ENCODE measurements around the gene PRR33.

GRCh38 chr11:1843098-1843473, 48.6 kb downstream of the PRR33 start:
- TF ChIP-seq CTCF (IDR thresholded peaks at IDR 0.05 in 2 of 3, conservative IDR thresholded peaks at IDR 0.05 in 1 of 3; ENCODE audit: control insufficient read depth in 2 of 3, extremely low read depth in 1 of 3, insufficient read depth in 1 of 3, low read depth in 3 of 3, low read length in 3 of 3): no peak
- no peak for TF ChIP-seq PAX8 (IDR thresholded peaks at IDR 0.05)
- TF ChIP-seq TCF12 (IDR thresholded peaks at IDR 0.05; ENCODE audit: low read depth, low read length): no peak
- TF ChIP-seq RFX5 (IDR thresholded peaks at IDR 0.05; ENCODE audit: low read depth, low read length): no peak
